C4-2B (cell line): ENCODE data around the gene GALNT1.

Source experiments
- H3K27ac ChIP-seq: fragments of 450-650 bp; 2 replicates; pipeline ENCODE4 v1.5.1; 2017
- ZFX ChIP-seq: fragments of 450-650 bp; IDR thresholded peaks from 2 replicates; pipeline ENCODE4 v1.6.1; 2017
- TF ChIP-seq, protein P1 (sequence below): fragments of 450-650 bp; conservative IDR thresholded peaks from 2 replicates; pipeline ENCODE4 v1.5.1; 2017; ENCODE audit warnings: mild to moderate bottlenecking

Gene GALNT1

DNA sequence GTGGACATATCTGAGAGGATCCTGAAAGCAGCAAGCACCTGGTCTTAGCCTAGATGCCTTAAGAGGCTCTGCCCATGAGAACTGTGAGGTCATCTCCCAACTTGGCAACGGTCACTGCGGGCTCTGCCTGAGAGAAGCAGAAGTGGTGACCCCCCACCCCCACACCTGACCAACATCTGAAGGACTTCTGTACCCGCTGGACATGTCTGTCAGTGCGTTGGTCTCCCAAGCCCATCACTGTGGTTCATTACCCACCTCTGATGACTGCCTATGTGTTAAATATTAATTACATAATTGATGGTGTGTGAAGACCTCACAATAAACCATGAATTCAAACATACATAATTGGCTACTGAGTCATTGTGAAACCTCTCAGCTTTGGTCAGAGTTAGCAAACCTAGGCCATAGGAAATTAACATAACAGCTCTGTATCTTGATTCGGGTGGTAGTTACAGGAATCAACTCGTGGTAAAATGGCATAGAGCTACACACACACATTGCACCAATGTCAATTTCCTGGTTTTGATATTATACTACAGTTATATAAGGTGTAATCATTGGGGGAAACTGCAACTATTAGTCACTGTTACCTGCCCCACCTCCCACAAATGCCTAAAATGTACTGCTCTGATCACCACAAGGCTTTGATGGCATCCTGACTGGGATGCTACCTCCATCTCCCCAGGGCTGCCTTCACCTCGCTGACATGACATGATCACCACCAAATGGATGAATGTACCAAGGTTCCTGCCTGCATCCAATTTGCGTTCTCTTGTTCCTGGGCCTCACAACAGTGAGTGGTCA, 4.3 kb upstream of the GALNT1 start:
- no peak overlapping the region for H3K27ac ChIP-seq
- TF ChIP-seq, protein P1, sequence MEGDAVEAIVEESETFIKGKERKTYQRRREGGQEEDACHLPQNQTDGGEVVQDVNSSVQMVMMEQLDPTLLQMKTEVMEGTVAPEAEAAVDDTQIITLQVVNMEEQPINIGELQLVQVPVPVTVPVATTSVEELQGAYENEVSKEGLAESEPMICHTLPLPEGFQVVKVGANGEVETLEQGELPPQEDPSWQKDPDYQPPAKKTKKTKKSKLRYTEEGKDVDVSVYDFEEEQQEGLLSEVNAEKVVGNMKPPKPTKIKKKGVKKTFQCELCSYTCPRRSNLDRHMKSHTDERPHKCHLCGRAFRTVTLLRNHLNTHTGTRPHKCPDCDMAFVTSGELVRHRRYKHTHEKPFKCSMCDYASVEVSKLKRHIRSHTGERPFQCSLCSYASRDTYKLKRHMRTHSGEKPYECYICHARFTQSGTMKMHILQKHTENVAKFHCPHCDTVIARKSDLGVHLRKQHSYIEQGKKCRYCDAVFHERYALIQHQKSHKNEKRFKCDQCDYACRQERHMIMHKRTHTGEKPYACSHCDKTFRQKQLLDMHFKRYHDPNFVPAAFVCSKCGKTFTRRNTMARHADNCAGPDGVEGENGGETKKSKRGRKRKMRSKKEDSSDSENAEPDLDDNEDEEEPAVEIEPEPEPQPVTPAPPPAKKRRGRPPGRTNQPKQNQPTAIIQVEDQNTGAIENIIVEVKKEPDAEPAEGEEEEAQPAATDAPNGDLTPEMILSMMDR: no peak
- no peak for TF ChIP-seq ZFX

DNA sequence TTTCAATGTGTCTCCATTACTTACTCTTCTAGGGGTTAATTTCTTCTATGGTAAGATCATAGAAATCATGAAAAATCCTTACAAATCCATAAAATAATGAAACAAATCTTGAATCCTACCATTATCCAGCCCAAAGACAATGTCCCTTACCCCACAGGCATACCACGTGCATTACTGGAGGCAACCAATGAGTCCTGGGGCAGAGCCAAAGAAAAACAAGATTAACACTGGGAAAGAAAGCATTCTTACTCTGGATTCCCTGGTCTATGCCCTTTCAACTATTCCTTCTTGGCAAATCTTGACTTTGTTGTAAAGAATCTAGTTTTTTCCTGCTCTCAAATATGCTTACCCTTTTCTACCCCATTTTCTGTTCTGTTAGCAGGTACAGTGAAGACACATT, 3.1 kb upstream of the GALNT1 start:
- TF ChIP-seq, protein P1: no peak
- H3K27ac ChIP-seq: no peak overlapping the region

DNA sequence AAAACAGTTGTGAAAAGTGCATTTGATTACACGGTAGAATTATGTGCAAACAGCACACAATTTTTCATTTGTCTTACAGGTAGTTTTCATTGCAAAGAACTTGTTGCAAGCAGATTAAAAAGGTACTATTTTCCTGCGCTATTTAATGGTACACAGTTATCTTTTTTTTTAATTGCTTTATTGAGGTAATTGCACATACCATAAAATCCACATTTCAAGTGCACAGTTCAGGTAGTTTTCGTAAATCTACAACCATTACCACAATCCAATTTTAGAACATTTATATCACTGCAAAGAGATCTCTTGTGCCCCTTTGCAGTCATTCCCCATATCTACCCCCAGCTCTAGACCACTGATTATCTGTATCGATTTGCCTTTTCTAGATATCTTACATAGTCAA, 2.6 kb upstream of the GALNT1 start:
- TF ChIP-seq ZFX: no peak
- TF ChIP-seq, protein P1: no peak
- H3K27ac ChIP-seq: no peak overlapping the region

DNA sequence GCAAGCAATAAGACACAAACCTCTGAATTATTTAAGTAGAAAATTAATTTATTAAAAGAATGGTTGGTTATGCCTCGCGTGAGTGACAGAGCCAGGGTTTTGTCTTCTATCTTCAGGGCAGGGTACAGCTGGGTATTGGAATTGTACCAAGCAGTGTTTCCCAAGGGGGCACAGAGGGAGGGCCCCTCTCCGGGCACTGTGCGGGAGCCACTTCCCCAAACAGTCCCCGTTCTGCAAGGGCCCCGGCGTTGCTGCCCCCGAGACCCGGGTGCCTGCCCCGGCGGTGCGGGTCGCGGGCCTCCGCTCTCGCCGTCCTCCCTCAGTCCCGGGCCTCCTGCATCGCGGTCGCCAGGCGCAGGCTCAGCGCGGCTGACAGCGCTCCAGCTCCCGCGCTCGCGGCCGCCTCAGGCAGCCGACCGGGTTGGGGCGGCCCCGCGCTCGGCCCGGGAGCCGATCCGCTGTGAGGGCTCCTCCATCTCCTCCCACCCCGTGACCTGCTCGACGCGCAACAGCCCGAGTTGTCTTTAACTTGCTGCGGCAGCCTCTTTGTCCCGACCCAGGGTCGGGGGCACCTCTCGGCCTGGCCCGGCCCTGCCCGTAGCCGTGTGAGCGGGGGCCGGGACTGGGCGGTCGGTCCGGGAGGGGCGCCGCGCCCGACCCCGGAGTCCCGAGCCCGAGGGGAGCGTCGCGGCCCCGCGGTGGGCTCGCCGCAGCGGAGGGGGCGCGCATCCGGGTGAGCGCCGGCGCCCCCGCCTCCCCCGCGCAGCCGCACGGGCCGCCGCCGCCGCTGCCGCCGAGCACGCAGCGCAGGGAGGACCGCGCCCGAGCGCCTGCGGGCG, 620 bp upstream of the GALNT1 start:
- TF ChIP-seq, protein P1: no peak
- TF ChIP-seq ZFX: peak; percentile 84
- peak overlapping the region; percentile 91 for H3K27ac ChIP-seq

DNA sequence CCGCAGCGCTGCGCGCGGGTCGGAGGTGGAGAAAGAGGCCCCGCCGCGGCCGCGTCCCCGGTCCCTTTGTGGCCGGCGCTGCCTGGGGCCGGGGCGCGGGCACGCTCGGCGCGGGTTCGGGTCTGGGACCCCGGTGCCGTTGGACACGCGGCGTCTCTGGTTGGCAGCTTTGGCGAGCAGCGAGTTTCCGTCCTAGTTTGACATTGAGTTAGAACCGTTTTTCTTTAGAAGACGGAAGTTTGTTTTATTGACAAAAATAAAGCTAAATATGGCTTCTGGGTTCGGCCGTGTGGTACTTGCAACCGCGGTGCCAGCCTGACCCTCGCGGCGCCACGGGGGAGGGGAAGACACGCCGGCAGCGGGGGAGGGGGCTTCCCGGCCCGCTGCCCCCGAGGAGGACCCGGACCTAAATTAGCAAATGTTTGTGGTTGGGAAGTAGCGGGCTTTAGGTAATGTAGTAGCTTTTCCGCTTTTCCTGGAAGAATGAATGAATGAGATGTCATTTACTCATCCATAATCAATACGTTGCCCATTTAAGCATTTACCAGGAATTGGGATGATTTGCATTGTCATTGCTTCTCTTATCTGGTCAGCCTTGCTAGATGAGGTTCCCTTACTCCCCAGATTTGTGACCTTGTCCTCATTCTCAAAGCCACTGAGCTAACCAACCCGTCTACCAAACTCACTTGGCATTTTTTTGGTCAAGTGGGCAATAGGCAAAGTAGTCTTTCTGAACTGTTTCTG, 530 bp downstream of the GALNT1 start:
- peak overlapping the region; percentile 92 for H3K27ac ChIP-seq
- TF ChIP-seq ZFX: no peak
- TF ChIP-seq, protein P1: no peak

DNA sequence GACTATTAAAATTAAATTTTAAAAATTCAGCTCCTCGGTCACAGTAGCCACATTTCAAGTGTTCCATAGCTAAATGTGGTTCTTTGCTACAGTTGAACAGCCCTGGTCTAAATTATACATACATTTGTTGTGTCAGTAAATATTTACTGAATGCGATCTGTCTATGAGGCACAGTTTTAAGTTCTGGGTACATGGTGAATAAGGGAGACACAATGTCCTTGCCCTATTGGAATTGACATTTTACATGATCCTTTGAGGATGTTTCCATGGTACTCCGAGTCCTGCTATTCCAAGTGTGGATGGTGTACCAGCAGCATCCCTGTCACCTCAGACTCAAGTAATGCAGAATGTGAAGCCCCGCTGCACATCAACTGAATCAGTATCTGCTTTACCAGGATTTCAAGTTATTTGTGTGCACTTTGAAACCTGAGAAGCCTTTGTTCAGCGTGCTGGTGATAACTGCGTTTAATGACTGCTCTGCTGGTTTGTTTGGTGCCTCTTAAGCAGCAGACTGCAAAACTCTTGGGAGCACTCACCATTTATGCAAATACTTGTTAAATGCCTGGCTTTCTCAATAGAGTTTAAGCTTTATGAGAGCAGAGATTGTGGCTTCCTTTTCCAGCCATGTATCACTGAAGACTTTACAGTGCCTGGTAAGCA, 1.5 kb downstream of the GALNT1 start:
- TF ChIP-seq, protein P1: no peak
- no peak for TF ChIP-seq ZFX
- peak overlapping the region; percentile 92; the same call in 1 of the 2 replicates for H3K27ac ChIP-seq
